HG03108 (cell line): ENCODE measurements around the gene SMTNL2.
"Not testable (repeated sequence)": the region's sequence is repeated elsewhere in the genome, so short reads cannot be mapped to it uniquely, and the experiment has no call there.

Experiments
- ATAC-seq: cut with Tn5 transposase; IDR thresholded peaks from one replicate; pipeline ENCODE4 v1.9.1; 2021; ENCODE audit warnings: moderate library complexity; ENCODE audit not compliant: unreplicated experiment

The SMTNL2 gene

GRCh38 chr17:4559966-4560365 is 24.4 kb upstream of the SMTNL2 start:
- no peak for ATAC-seq

DNA sequence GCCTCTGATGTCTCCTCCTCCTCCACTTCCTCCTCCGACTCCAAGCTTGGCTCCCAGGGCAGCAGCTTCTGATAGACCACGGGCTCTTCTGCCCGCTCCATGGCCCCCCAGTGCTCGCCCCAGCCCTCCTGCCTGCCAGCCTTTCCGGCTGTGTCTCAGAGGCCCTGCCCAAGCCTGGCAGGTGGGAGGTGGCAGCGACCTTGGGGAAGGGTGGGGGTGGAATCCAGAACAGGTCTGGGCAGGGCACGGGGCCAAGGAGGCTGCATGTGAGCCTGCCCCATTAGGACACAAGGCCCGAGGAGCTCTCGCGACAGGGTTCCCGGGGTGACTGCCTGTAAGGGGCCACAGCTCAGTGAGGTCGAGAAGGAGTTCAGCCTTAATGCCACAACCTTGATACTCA is 23.9 kb upstream of the SMTNL2 start, which contains the start of gene GGT6:
Gene GGT6, minus strand, starts transcription at position 157 of the 400 bp plus-strand sequence. Its CDS starts 56 bp downstream, at position 101.
- no peak for ATAC-seq

- ATAC-seq, result no peak
Measured at GRCh38 chr17:4560837-4561256, 23.5 kb upstream of the SMTNL2 start.

DNA sequence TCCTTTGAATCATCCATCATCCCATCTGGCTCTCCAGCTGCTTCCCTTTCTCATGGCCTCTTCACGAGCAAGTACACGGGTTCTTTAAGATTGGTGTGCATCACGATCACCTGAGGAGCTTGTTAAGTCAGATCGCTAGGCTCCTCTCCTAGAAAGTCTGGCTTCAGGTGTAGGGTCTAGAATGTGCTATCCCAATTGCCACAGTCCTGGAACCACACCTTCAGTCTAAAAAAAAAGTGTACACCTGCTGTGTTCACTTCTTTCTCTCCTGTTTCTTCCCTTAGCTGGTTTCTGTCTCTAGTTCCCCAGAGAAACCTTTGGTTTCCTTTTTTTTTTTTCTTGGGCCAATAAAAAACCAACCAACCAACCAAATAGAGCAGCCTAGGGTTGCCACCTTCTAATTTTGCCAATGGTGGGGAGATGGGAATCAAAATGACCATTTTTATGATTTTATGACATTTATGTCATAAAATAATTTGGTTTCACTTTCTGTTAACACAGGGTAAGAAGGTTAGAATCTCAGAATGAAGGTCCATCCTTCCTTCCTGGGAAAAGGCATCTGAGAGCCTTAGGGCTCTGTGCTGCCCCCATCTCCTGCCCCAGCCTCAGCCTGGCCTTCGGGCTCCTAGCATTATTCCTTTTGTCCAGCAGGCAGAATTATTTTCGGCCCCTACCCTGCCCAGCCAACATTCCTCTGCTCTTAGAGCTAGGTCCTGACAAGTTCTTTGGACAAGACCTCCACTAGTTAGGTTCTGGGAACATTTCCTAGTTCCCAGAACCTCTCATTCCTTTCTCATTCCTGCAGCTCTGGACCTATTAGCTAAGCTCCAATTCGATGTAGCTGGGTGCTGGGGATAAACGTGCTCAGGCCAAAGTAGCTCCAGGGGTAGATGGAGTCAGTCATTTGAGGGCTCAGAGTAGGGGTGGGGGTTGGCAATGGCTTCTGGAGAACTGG is 22.0 kb upstream of the SMTNL2 start:
- ATAC-seq, result no peak

- no peak for ATAC-seq
Measured at GRCh38 chr17:4565209-4566141, 18.9 kb upstream of the SMTNL2 start.

DNA sequence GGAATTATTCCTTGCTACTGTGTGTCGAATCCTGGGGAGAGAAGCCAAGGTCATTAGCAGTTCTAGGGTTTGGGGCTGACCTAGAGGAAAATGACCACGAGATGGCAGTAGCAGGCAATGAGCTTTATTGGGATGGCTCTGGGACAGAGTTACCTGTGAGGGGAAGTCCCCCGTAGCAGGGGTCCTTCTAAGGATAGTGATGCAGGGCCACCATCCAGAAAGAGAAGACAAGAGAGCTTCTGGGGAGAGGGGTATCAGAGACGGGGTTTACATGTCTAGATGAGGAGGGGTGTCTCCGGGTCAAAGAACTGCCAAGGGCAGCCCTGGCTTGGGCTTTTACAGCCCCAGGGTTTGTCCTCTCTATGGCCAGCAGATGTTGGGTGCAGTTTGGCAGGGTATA is 17.5 kb upstream of the SMTNL2 start:
- ATAC-seq, result no peak

- ATAC-seq, result no peak
Measured at GRCh38 chr17:4569591-4569990, 14.7 kb upstream of the SMTNL2 start.

DNA sequence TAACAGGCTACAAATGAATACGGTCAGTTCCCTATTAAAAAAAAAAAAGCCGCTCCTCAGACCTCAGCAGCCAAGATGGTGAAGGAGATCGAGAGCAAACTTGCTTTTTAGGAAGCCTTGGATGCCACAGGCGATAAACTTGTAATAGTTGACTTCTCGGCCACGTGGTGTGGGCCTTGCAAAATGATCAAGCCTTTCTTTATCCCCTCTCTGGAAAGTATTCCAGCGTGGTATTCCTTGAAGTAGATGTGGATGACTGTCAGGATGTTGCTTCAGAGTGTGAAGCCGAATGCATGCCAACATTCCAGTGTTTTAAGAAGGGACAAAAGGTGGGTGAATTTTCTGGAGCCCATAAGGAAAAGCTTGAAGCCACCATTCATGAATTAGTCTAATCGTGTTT is 12.2 kb upstream of the SMTNL2 start:
- ATAC-seq, result no peak

DNA sequence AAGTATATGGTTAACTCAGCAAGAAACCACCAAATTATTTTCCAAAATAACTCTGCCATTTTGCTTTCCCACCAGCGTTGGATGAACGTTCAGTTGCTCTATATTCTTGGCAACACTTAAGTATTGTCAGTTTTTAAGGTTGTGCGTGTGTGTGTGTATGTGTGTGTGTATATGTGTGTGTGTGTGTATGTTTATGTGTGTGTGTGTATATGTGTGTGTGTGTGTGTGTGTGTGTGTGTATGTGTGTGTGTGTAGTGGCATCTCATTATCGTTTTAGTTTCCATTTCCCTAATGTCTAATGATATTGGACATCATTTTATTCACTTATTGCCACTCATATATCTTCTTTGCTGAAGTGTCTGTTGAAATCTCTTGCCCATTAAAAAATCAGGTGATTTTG is 11.2 kb upstream of the SMTNL2 start:
- ATAC-seq, result no peak

DNA sequence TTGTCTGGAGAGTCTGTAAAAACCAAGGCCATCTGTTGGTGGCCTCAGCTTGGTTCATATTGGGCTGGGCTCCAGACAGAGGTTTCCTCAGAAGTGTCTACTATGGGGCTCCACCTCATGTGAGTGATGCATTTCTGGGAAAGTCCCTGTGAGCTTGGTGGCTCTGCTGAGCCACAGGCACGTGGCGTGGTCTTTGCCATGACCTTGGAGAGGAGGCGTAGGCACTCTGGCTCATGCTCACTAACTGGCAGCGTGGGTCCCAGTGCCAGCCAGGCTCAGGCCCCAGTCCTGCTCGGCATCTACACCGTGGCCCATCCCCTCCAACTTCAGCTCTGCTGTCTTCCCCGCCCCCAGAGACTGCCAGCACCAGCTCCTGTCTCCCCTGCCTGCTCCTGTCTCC is 10.7 kb upstream of the SMTNL2 start:
- ATAC-seq, result no peak

- no peak for ATAC-seq
Measured at GRCh38 chr17:4574448-4575045, 9.8 kb upstream of the SMTNL2 start.

- no peak for ATAC-seq
Measured at GRCh38 chr17:4576161-4576558, 8.2 kb upstream of the SMTNL2 start.

DNA sequence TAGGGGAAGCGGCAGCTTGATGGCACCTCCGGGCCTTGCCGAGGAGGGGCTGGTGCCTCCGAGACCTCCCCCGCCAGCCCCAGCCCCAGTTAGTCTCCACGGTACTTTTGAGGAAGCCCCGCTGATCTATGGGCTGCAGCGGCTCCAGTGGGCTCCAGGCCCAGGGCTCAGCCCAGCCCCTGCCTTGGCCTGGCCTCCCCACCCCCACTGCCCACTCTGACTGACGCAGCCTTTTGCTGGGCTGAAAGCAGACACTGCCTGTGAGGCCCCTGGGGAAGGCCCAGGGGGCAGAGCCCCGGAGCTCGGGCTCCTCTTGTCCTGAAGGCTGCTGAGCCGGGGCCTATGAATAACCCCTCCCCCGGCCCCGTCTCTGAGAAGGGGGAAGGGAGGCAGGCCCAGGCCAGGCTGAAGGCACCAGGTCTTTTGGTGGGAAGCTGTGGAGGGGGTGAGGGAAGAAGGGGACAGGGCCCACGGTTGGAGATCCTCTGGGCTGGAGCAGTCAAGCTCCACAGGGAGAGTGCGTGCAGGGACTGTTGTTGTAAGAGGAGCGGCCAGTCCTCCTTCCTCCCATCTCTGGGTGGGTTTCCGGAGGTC is 7.5 kb upstream of the SMTNL2 start:
- no peak for ATAC-seq

- ATAC-seq, result no peak
Measured at GRCh38 chr17:4577386-4577993, 6.8 kb upstream of the SMTNL2 start.

DNA sequence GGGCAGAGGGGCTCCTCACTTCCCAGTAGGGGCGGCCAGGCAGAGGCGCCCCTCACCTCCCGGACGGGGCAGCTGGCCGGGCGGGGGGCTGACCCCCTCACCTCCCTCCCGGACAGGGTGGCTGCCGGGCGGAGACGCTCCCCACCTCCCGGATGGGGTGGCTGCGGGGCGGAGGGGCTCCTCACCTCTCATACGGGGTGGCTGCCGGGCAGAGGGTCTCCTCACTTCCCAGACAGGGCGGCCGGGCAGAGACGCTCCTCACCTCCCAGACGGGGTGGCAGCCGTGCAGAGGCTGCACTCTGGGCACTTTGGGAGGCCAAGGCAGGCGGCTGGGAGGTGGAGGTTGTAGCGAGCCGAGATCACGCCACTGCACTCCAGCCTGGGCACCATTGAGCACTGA is 6.0 kb upstream of the SMTNL2 start:
- ATAC-seq, result not testable (repeated sequence)

- no peak for ATAC-seq
Measured at GRCh38 chr17:4579678-4580077, 4.7 kb upstream of the SMTNL2 start.

GRCh38 chr17:4580291-4580690 is 4.0 kb upstream of the SMTNL2 start:
- ATAC-seq, result no peak

GRCh38 chr17:4582101-4582501 is 2.2 kb upstream of the SMTNL2 start:
- ATAC-seq, result no peak

DNA sequence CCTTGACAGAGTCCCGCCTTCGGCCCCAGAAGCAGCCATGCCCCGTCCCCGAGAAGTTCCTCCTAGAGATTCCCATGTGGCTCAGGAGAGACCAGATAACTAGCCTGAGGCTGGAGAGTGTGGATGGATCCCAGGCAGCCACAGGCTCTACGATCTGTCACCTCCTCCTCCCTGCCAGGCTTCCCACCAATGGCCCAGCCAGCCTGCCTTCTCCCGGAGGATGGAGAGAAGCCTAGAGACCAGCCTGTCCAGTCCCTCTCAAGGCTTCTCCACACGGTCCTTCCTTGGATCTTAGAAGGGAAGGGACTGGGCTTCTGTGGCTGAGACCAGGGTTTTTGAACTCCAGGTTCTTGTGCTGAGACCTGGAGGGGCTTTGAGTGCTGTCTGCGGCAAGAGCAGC is 1.6 kb upstream of the SMTNL2 start:
- ATAC-seq, result no peak

DNA sequence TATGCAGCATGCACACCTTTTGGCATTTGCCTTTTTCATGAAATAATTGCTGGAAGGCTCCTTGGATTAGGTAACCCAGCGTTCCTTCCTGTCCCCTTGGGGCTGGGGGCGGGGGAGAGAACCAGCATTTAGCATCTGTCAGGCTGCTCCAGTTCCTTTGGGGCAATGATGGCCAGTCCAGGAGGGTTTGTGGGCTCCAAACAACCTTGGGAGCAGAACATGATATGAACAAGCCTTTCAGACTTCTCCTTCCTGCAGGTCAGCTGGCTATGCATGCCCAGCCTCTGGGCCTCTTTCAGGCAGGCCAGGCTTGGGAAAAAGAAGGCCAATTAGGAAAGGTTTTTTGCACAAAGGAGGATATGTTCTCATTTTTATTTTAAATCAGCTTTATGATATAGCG is 1.1 kb upstream of the SMTNL2 start:
- ATAC-seq, result no peak

- ATAC-seq, result no peak
Measured at GRCh38 chr17:4583782-4584100, 588 bp upstream of the SMTNL2 start.
